ENCODE measurements around the gene RP9. TPM values are rescaled to one million over a fixed set of nuclear protein-coding genes. Genes with fewer than 3 reads are reported as not detected.
"Not testable (repeated sequence)": the region's sequence is repeated elsewhere in the genome, so short reads cannot be mapped to it uniquely, and the experiment has no call there.

RP9 gene
- total RNA-seq, 1 donor from 2014 or later: 8.9 TPM

GRCh38 chr7:33100770-33101169 is 8.4 kb downstream of the RP9 start:
- no peak for DNase-seq

GRCh38 chr7:33099154-33099940 is 9.9 kb downstream of the RP9 start:
- DNase-seq: no peak

- DNase-seq: not testable (repeated sequence)
Observed at GRCh38 chr7:33094745-33095275, 14.4 kb downstream of the RP9 start.

- no peak for DNase-seq
Observed at GRCh38 chr7:33093266-33093665, 15.9 kb downstream of the RP9 start.

GRCh38 chr7:33091641-33092191 is 17.5 kb downstream of the RP9 start:
- DNase-seq: no peak

- DNase-seq: no peak
Observed at GRCh38 chr7:33091111-33091531, 18.1 kb downstream of the RP9 start.

- DNase-seq: no peak
Observed at GRCh38 chr7:33089142-33089541, 20.1 kb downstream of the RP9 start.

GRCh38 chr7:33087858-33088257 is 21.3 kb downstream of the RP9 start:
- no peak for DNase-seq

GRCh38 chr7:33087356-33087755 is 21.8 kb downstream of the RP9 start:
- DNase-seq: no peak

GRCh38 chr7:33079763-33080690 is 29.2 kb downstream of the RP9 start:
- DNase-seq: no peak

- no peak for DNase-seq
Observed at GRCh38 chr7:33079096-33079495, 30.1 kb downstream of the RP9 start.

GRCh38 chr7:33076737-33077136 is 32.5 kb downstream of the RP9 start:
- DNase-seq: no peak

- DNase-seq: no peak
Observed at GRCh38 chr7:33075818-33076518, 33.2 kb downstream of the RP9 start.

GRCh38 chr7:33073243-33073642 is 36.0 kb downstream of the RP9 start:
- DNase-seq: no peak

- peak; percentile 34 for DNase-seq
Observed at GRCh38 chr7:33072471-33072870, 36.7 kb downstream of the RP9 start.

GRCh38 chr7:33070831-33071230 is 38.4 kb downstream of the RP9 start:
- no peak for DNase-seq

GRCh38 chr7:33070277-33070676 is 38.9 kb downstream of the RP9 start:
- DNase-seq: no peak

GRCh38 chr7:33067921-33068320 is 41.3 kb downstream of the RP9 start:
- no peak for DNase-seq

GRCh38 chr7:33066771-33067170 is 42.4 kb downstream of the RP9 start:
- no peak for DNase-seq

GRCh38 chr7:33065981-33066380 is 43.2 kb downstream of the RP9 start:
- no peak for DNase-seq

- peak; percentile 98 for DNase-seq
Observed at GRCh38 chr7:33062782-33063443, 46.3 kb downstream of the RP9 start.

Measured in skin of body (tissue), 2 donors.